ENCODE data around the gene DOK6. TPM values are rescaled to one million over a fixed set of nuclear protein-coding genes. Genes with fewer than 3 reads are reported as not detected.

The DOK6 gene
- total RNA-seq, 1 experiment from 2014 or later = 4.1 TPM

GRCh38 chr18:69455125-69455524 is 54.4 kb downstream of the DOK6 start (continued):
- no peak for TF ChIP-seq ATF6 (CRISPR knock-in tag; IDR thresholded peaks at IDR 0.05)
- TF ChIP-seq NR2C2 (CRISPR knock-in tag; IDR thresholded peaks at IDR 0.05) = no peak
- no peak for TF ChIP-seq CREM (CRISPR knock-in tag; IDR thresholded peaks at IDR 0.05)
- no peak for TF ChIP-seq NR3C1 (CRISPR knock-in tag; conservative IDR thresholded peaks at IDR 0.05; ENCODE audit: low read depth)
- TF ChIP-seq E2F5 (CRISPR knock-in tag; IDR thresholded peaks at IDR 0.05) = no peak

GRCh38 chr18:69469444-69469919 is 68.8 kb downstream of the DOK6 start:
- Mint-ChIP-seq H3K36me3 (no peaks in the 10 kb centered on the region), H3K27ac (no peak overlapping the region), H3K4me3 (no peak overlapping the region), H3K9me3 (peaks cover 4% of the 10 kb centered on the region), H3K4me1 (no peaks in the 10 kb centered on the region), H3K27me3 (ENCODE audit: low read depth) (no peaks in the 10 kb centered on the region)
- ATAC-seq (peak; percentile 88), DNase-seq (ENCODE audit: low spot score) (peak; percentile 62)
- TF ChIP-seq CBFB (CRISPR knock-in tag; IDR thresholded peaks at IDR 0.05; ENCODE audit: low read depth) (no peak), FOXP1 (CRISPR knock-in tag; IDR thresholded peaks at IDR 0.05; ENCODE audit: borderline replicate concordance) (0 out of 2 replicates have a peak, but pooled peaks have one; percentile 28), ZMAT4 (CRISPR knock-in tag; IDR thresholded peaks at IDR 0.05) (no peak), FOXP4 (CRISPR knock-in tag; IDR thresholded peaks at IDR 0.05) (no peak), PRDM15 (CRISPR knock-in tag; IDR thresholded peaks at IDR 0.05) (no peak), ZNF138 (CRISPR knock-in tag; conservative IDR thresholded peaks at IDR 0.05) (no peak), FOXJ3 (CRISPR knock-in tag; IDR thresholded peaks at IDR 0.05; ENCODE audit: borderline replicate concordance) (no peak), NFYB (CRISPR knock-in tag; conservative IDR thresholded peaks at IDR 0.05; ENCODE audit: low read depth) (no peak), SP1 (CRISPR knock-in tag; conservative IDR thresholded peaks at IDR 0.05) (no peak), GRHL2 (CRISPR knock-in tag; IDR thresholded peaks at IDR 0.05; ENCODE audit: insufficient replicate concordance, severe bottlenecking) (no peak), CREM (CRISPR knock-in tag; IDR thresholded peaks at IDR 0.05) (no peak), ZBTB21 (CRISPR knock-in tag; IDR thresholded peaks at IDR 0.05; ENCODE audit: borderline replicate concordance) (0 out of 2 replicates have a peak, but pooled peaks have one; percentile 38), ZNF219 (CRISPR knock-in tag; IDR thresholded peaks at IDR 0.05; ENCODE audit: borderline replicate concordance) (no peak), OVOL2 (CRISPR knock-in tag; IDR thresholded peaks at IDR 0.05; ENCODE audit: borderline replicate concordance) (no peak)
- POLR2A ChIA-PET = no interaction called here
- CTCF ChIA-PET = interaction anchor here (0.6 to 1.2 kb wide), 8 partner anchors 15 to 1028 kb away, joined by 3 to 5 read pairs (median 3); partner anchors contain the start of gene DOK6

All from WTC11 (cell line).